IPS-18a (cell line): Measurements from ENCODE around the gene SLC18B1.

Experiments
- H3K27ac ChIP-seq: one replicate; pipeline ENCODE4 v1.5.1; 2013; ENCODE audit warnings: low read length
- H3K27me3 ChIP-seq: one replicate; pipeline ENCODE4 v1.6.1; 2013; ENCODE audit warnings: mild to moderate bottlenecking, low read length; ENCODE audit not compliant: control insufficient read depth, insufficient read depth
- H3K36me3 ChIP-seq: one replicate; pipeline ENCODE4 v1.6.1; 2013; ENCODE audit warnings: low read depth, low read length; ENCODE audit not compliant: control insufficient read depth
- H3K4me1 ChIP-seq: one replicate; pipeline ENCODE4 v1.6.1; 2013; ENCODE audit warnings: low read depth, low read length; ENCODE audit not compliant: control insufficient read depth
- H3K4me3 ChIP-seq: one replicate; pipeline ENCODE4 v1.5.1; 2013; ENCODE audit warnings: low read length
- H3K9ac ChIP-seq: one replicate; pipeline ENCODE4 v1.6.1; 2013; ENCODE audit warnings: mild to moderate bottlenecking, low read length, moderate library complexity
- H3K9me3 ChIP-seq: one replicate; pipeline ENCODE4 v1.6.1; 2013; ENCODE audit warnings: low read depth, low read length; ENCODE audit not compliant: control insufficient read depth

Gene SLC18B1

GRCh38 chr6:132733814-132734213 is 64.6 kb downstream of the SLC18B1 start:
- Histone ChIP-seq H3K27me3 (no peaks in the 10 kb centered on the region), H3K9me3 (no peaks in the 10 kb centered on the region), H3K27ac (no peak overlapping the region), H3K9ac (no peak overlapping the region), H3K36me3 (no peaks in the 10 kb centered on the region), H3K4me3 (no peak overlapping the region), H3K4me1 (no peaks in the 10 kb centered on the region)

- H3K36me3 ChIP-seq, result no peaks in the 10 kb centered on the region
- no peak overlapping the region for H3K4me3 ChIP-seq
- H3K27me3 ChIP-seq, result no peaks in the 10 kb centered on the region
- no peaks in the 10 kb centered on the region for H3K4me1 ChIP-seq
- no peak overlapping the region for H3K27ac ChIP-seq
- H3K9me3 ChIP-seq, result no peaks in the 10 kb centered on the region
- H3K9ac ChIP-seq, result no peak overlapping the region
Measured at GRCh38 chr6:132733283-132733682, 65.2 kb downstream of the SLC18B1 start.

GRCh38 chr6:132731086-132731485 is 67.4 kb downstream of the SLC18B1 start:
- no peak overlapping the region for H3K27ac ChIP-seq
- no peaks in the 10 kb centered on the region for H3K9me3 ChIP-seq
- H3K36me3 ChIP-seq, result no peaks in the 10 kb centered on the region
- H3K4me3 ChIP-seq, result no peak overlapping the region
- H3K9ac ChIP-seq, result no peak overlapping the region
- H3K27me3 ChIP-seq, result no peaks in the 10 kb centered on the region
- H3K4me1 ChIP-seq, result no peaks in the 10 kb centered on the region

GRCh38 chr6:132730560-132730959 is 67.9 kb downstream of the SLC18B1 start:
- Histone ChIP-seq H3K27ac (no peak overlapping the region), H3K4me3 (no peak overlapping the region), H3K36me3 (no peaks in the 10 kb centered on the region), H3K9ac (no peak overlapping the region), H3K4me1 (no peaks in the 10 kb centered on the region), H3K27me3 (no peaks in the 10 kb centered on the region), H3K9me3 (no peaks in the 10 kb centered on the region)

- Histone ChIP-seq H3K27ac (no peak overlapping the region), H3K36me3 (no peaks in the 10 kb centered on the region), H3K9ac (no peak overlapping the region), H3K27me3 (no peaks in the 10 kb centered on the region), H3K9me3 (no peaks in the 10 kb centered on the region), H3K4me3 (no peak overlapping the region), H3K4me1 (no peaks in the 10 kb centered on the region)
Measured at GRCh38 chr6:132728616-132729015, 69.8 kb downstream of the SLC18B1 start.

- Histone ChIP-seq H3K27ac (no peak overlapping the region), H3K27me3 (no peaks in the 10 kb centered on the region)
Measured at GRCh38 chr6:132726608-132726975, 71.8 kb downstream of the SLC18B1 start.

GRCh38 chr6:132725947-132726607 is 72.4 kb downstream of the SLC18B1 start:
- Histone ChIP-seq H3K4me1 (no peaks in the 10 kb centered on the region), H3K9ac (no peak overlapping the region), H3K36me3 (no peaks in the 10 kb centered on the region), H3K27ac (no peak overlapping the region), H3K4me3 (no peak overlapping the region), H3K9me3 (no peaks in the 10 kb centered on the region), H3K27me3 (no peaks in the 10 kb centered on the region)

More at GRCh38 chr6:132726608-132726975, 71.8 kb downstream of the SLC18B1 start:
- no peak overlapping the region for H3K9ac ChIP-seq
- H3K9me3 ChIP-seq, result no peaks in the 10 kb centered on the region
- no peaks in the 10 kb centered on the region for H3K4me1 ChIP-seq
- H3K4me3 ChIP-seq, result no peak overlapping the region
- H3K36me3 ChIP-seq, result no peaks in the 10 kb centered on the region

- Histone ChIP-seq H3K4me1 (no peaks in the 10 kb centered on the region), H3K36me3 (no peaks in the 10 kb centered on the region), H3K4me3 (no peak overlapping the region), H3K9ac (no peak overlapping the region), H3K9me3 (no peaks in the 10 kb centered on the region), H3K27ac (no peak overlapping the region), H3K27me3 (no peaks in the 10 kb centered on the region)
Measured at GRCh38 chr6:132725471-132725870, 73.0 kb downstream of the SLC18B1 start.

GRCh38 chr6:132719736-132720448 is 78.5 kb downstream of the SLC18B1 start:
- H3K36me3 ChIP-seq, result no peaks in the 10 kb centered on the region
- no peak overlapping the region for H3K9ac ChIP-seq
- no peaks in the 10 kb centered on the region for H3K27me3 ChIP-seq
- H3K4me1 ChIP-seq, result no peaks in the 10 kb centered on the region
- no peak overlapping the region for H3K27ac ChIP-seq
- H3K4me3 ChIP-seq, result no peak overlapping the region
- H3K9me3 ChIP-seq, result no peaks in the 10 kb centered on the region
